HuH-7.5 (cell line): ENCODE measurements around the gene CXCR2.
A peak's percentile ranks its signal among the peaks of the same experiment; 100 is the strongest.

Source experiments
- DNase-seq: peaks from one replicate; pipeline ENCODE4 v3.0.0; 2011; ENCODE audit warnings: low spot score

The CXCR2 gene

GRCh38 chr2:218186355-218186766 lies 60.5 kb downstream of the CXCR2 start:
- peak; percentile 35 for DNase-seq
